ENCODE data around the gene ZC3H12D. TPM values are rescaled to one million over a fixed set of nuclear protein-coding genes. Genes with fewer than 3 reads are reported as not detected.
"Not testable (repeated sequence)": the region's sequence is repeated elsewhere in the genome, so short reads cannot be mapped to it uniquely, and the experiment has no call there.

The ZC3H12D gene
- total RNA-seq: 0.07 and 0.18 TPM in 2 replicates

GRCh38 chr6:149484733-149485700 is at the start of gene ZC3H12D:
Gene ZC3H12D, minus strand, starts transcription at chr6:149485014. Its CDS starts 10,471 bp downstream, at chr6:149474543.
- no peak for DNase-seq (ENCODE audit: low read depth, low spot score)

- DNase-seq (ENCODE audit: low read depth, low spot score): no peak
Observed at GRCh38 chr6:149529650-149530049, 44.8 kb upstream of the ZC3H12D start.

- no peak for DNase-seq (ENCODE audit: low read depth, low spot score)
Observed at GRCh38 chr6:149515494-149515893, 30.7 kb upstream of the ZC3H12D start.

- DNase-seq (ENCODE audit: low read depth, low spot score): no peak
Observed at GRCh38 chr6:149513915-149514314, 29.1 kb upstream of the ZC3H12D start.

GRCh38 chr6:149510793-149511512 is 26.1 kb upstream of the ZC3H12D start:
- DNase-seq (ENCODE audit: low read depth, low spot score): no peak

- DNase-seq (ENCODE audit: low read depth, low spot score): no peak
Observed at GRCh38 chr6:149508485-149508884, 23.7 kb upstream of the ZC3H12D start.

- DNase-seq (ENCODE audit: low read depth, low spot score): no peak
Observed at GRCh38 chr6:149503872-149504271, 19.1 kb upstream of the ZC3H12D start.

GRCh38 chr6:149503276-149503675 is 18.5 kb upstream of the ZC3H12D start:
- DNase-seq (ENCODE audit: low read depth, low spot score): no peak

- DNase-seq (ENCODE audit: low read depth, low spot score): no peak
Observed at GRCh38 chr6:149501768-149502167, 17.0 kb upstream of the ZC3H12D start.

- DNase-seq (ENCODE audit: low read depth, low spot score): no peak
Observed at GRCh38 chr6:149501201-149501600, 16.4 kb upstream of the ZC3H12D start.

GRCh38 chr6:149500096-149500495 is 15.3 kb upstream of the ZC3H12D start:
- no peak for DNase-seq (ENCODE audit: low read depth, low spot score)

- peak; percentile 10 for DNase-seq (ENCODE audit: low read depth, low spot score)
Observed at GRCh38 chr6:149499066-149499465, 14.3 kb upstream of the ZC3H12D start.

- DNase-seq (ENCODE audit: low read depth, low spot score): no peak
Observed at GRCh38 chr6:149497365-149497764, 12.6 kb upstream of the ZC3H12D start.

GRCh38 chr6:149496597-149496996 is 11.8 kb upstream of the ZC3H12D start:
- DNase-seq (ENCODE audit: low read depth, low spot score): not testable (repeated sequence)

GRCh38 chr6:149495349-149496016 is 10.7 kb upstream of the ZC3H12D start:
- DNase-seq (ENCODE audit: low read depth, low spot score): not testable (repeated sequence)

- not testable (repeated sequence) for DNase-seq (ENCODE audit: low read depth, low spot score)
Observed at GRCh38 chr6:149494810-149495209, 10.0 kb upstream of the ZC3H12D start.

- no peak for DNase-seq (ENCODE audit: low read depth, low spot score)
Observed at GRCh38 chr6:149493761-149494320, 9.0 kb upstream of the ZC3H12D start.

GRCh38 chr6:149492798-149493343 is 8.1 kb upstream of the ZC3H12D start:
- no peak for DNase-seq (ENCODE audit: low read depth, low spot score)

GRCh38 chr6:149489967-149490366 is 5.2 kb upstream of the ZC3H12D start:
- DNase-seq (ENCODE audit: low read depth, low spot score): no peak

- DNase-seq (ENCODE audit: low read depth, low spot score): no peak
Observed at GRCh38 chr6:149488815-149489214, 4.0 kb upstream of the ZC3H12D start.

GRCh38 chr6:149487316-149487715 is 2.5 kb upstream of the ZC3H12D start:
- DNase-seq (ENCODE audit: low read depth, low spot score): no peak
